NCI-H146 treated with DMSO at 0.1 percent for 48 hours (cell line): ENCODE results near the gene EEFSEC.

Source experiments
- DNase-seq: peaks from one replicate; lab custom pipeline; 2025; ENCODE audit not compliant: unreplicated experiment; lab: John Stamatoyannopoulos, UW

The EEFSEC gene

GRCh38 chr3:128214056-128214455 lies 60.8 kb downstream of the EEFSEC start:
- no peak for DNase-seq

GRCh38 chr3:128215290-128215689 lies 62.0 kb downstream of the EEFSEC start:
- no peak for DNase-seq

DNA sequence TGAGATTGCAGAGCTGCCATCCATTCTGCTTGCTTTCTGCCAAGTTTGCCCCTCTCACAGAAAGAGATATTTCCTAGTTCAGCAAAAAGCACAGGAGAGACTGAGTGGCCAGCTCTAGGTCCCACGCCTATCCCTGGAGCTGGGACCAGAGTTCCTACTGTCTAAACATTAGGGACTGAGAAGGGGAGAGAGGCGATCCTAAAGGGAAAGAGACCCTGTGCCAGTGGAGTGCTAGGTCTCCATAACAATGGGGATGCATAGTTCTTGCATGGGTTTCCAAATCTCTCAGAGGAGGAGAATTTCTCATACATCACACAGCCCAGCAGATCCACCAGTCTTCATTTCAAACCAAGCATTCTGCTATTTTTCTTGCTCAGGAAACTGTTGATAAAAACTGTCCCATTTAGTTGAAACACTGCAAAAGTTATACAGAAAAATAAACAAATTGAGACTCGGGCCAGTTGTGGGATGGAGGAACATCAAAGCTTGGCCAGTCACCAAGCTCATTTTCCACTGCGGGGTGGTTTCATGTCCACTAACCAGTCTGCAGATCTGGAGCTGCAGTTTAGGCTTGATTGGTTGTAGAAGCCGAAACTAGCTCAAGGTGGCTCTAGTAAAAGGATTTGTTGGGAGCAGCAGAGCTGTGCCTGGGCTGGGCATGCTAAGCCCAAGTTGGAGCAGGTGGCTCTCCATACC lies 62.7 kb downstream of the EEFSEC start:
- DNase-seq = no peak

GRCh38 chr3:128217702-128218547 lies 64.6 kb downstream of the EEFSEC start:
- no peak for DNase-seq

- no peak for DNase-seq
Measured at GRCh38 chr3:128218548-128219257, 65.4 kb downstream of the EEFSEC start.

DNA sequence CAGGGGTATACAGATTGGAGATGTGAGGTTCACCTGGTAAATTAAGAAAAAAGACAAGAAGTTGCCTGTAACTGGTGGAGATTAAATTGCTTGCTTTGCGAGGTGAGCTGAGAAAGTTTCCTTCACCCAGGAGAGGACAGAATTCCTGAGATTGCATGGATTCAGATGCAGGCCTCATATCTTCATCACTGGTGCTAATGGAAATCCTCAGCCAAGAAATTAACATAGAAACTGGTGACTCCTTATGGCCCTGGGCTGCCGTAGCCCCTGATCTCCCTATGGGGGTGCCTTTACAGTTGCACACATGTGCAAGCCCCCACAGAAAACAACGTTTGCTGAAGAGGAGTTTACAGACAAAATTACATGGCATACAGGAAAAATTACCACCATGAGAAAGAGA lies 68.0 kb downstream of the EEFSEC start:
- DNase-seq = no peak

DNA sequence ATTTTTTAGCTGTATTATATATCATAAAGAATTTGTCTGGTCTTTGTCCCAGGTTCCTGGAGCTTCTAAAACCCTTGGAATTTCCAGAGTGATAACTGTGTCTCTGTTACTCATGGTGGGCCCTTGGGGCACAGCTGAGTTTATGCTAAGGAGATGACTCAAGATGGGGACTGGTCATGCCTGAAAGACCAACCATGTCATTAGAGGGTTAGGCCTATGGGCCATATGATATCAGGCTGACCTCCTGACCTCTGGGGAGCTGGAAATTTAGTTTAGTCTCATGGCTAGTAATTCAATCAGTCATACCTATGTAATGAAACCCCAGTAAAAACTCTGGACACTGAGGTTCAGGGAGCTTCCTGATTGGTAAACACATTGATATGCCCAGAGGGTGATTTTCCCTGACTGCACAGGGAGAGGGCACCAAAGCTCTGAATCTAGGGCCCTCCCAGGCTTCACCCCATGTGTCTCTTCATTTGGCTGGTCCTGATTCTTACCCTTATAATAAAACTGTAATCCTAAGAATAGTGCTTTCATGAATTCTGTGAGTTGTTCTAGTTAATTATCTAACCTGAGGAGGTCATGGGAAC lies 69.6 kb downstream of the EEFSEC start:
- no peak for DNase-seq

GRCh38 chr3:128226186-128226725 lies 73.0 kb downstream of the EEFSEC start:
- DNase-seq = no peak

DNA sequence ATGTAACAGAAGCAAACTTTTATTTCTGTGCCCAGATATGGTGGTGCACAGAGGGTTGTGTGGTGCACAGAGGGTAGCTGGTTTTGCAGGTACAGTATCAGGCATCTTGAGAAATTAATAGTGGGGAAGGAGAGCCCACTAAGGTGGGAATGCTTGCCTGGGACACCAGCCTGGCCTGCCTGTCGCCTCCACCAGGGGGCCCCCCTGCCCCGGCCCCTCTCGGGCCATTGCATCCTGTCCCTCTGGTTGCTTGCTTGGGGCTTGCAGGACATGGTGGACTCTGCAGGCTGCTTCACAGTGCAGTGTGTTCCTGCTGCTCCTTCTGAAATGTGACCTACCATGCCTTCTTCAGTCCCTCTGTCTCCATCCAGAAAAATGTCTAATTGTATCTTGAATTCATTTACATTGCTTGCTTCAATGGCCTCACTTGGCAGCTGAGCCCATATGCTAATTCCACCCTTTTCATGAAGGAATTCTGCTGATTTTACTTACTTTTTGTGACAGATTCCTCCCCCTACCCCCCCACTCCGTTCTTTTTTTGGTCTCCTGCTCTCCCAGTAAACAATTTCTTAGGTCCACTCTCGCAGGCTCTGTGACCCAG lies 73.6 kb downstream of the EEFSEC start:
- peak; percentile 41 for DNase-seq

DNA sequence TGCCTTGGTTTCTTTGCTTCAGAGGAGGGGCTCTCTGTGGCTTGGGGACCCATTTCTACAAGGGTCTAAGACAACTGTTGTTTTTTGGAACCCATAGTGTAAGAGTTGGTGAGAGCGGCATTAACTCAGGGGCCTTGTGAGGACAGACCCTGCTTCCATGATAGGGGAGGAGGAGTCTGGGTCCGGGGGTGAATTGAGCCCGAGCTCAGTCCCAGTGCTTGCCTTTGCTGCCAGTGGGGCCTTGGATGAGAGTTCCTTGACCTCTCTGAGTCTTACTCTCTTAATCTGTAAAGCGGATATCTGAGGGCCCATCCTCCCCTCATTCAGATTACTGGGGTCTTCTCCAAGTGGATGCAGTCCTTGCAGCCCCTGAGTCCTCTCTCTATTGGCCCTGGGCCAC lies 74.2 kb downstream of the EEFSEC start:
- no peak for DNase-seq

DNA sequence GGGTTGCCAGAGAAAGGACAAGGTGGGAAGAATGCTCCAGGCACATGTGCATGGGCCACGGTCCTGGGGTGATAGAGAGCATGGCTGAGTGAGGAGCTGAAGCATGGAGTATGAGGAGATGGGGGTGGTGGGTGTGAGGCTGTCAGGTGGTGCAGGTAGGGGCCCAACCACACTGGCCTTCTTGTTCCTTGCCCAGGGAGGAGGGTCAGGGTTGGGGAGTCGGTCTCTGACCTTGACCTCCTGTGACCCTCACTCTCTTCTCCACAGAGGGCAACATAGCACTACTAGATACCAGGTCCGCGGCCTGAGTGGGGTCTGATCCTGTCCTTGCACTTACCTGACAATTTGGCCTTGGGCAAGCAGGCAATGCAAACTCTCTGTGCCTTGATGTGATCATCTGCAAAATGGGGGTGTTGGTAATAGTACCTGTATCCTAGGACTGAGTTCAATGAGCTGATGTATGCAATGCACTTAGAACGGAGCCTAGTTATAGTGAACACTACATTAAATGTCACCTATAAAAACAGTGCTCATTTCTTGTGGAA lies 75.2 kb downstream of the EEFSEC start:
- no peak for DNase-seq

- no peak for DNase-seq
Measured at GRCh38 chr3:128229106-128229857, 76.0 kb downstream of the EEFSEC start.

GRCh38 chr3:128231606-128232005 lies 78.3 kb downstream of the EEFSEC start:
- no peak for DNase-seq

DNA sequence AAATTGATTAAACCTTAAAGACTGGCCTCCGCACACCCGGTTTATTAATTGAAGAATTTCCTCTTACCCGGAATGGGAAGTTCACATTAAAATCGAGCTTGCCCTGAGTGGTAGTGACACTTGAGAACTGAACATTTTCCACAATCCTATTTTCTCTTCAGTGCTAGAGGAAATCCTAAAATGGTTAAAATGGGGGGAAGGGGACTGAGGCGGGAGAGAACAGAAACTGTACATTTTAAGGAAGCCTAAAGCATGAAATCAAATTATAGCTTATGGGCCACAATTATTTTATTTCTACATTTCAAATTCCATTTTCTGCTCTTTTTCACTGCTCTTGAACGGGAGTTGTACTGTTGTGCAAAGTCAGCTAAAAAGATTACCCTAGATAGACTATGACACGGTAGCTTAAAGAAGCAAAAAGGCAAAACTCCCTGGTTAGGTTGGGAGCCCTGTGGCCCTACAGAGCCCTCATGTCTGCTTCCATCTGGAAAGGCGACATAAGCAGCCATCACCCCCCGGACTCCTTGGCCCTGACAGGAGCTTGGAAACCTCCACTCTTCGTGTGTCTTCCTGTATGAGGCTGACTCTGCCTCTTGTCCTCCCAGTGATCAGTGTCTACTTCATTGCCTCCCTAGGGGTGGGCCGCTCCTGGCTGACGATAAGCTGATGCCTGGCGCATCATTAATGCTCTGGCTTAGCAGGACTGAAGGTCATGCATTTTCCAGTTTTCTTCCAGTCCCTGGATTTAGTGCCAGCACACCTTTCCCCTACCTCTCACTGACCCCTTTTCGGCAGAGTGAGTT lies 79.3 kb downstream of the EEFSEC start:
- no peak for DNase-seq

DNA sequence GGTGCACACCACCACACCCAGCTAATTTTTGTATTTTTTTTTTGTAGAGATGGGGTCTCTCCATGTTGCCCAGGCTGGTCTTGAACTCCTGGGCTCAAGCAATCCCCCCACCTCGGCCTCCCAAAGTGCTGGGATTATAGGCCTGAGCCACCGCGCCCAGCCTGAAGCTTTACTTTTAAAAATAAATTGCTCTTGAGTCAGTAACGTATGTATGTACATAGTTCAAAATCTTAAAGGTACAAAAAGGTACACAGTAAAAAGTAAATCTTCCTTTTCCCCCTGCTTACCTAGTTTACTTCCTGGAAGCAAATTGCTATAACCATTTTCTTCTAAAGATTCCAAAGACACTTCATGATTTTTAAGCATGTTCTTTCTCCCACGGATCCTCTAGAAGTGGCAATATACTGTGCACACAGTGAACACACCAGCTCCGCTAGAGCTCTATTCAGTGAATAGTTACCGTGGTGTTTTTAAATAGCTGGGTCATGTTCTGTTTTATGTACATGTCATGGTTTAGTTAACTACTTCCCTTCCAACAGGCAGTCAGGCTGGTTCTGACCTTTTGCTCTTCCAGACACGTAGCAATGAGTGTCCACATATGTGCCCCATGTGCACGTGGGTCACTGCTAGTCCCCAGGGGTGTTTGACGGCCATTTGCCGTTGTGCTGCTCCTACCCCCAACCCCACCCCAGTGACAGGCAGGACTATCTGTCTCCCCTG lies 82.1 kb downstream of the EEFSEC start:
- no peak for DNase-seq

- DNase-seq = peak; percentile 64
Measured at GRCh38 chr3:128236657-128237056, 83.4 kb downstream of the EEFSEC start.

DNA sequence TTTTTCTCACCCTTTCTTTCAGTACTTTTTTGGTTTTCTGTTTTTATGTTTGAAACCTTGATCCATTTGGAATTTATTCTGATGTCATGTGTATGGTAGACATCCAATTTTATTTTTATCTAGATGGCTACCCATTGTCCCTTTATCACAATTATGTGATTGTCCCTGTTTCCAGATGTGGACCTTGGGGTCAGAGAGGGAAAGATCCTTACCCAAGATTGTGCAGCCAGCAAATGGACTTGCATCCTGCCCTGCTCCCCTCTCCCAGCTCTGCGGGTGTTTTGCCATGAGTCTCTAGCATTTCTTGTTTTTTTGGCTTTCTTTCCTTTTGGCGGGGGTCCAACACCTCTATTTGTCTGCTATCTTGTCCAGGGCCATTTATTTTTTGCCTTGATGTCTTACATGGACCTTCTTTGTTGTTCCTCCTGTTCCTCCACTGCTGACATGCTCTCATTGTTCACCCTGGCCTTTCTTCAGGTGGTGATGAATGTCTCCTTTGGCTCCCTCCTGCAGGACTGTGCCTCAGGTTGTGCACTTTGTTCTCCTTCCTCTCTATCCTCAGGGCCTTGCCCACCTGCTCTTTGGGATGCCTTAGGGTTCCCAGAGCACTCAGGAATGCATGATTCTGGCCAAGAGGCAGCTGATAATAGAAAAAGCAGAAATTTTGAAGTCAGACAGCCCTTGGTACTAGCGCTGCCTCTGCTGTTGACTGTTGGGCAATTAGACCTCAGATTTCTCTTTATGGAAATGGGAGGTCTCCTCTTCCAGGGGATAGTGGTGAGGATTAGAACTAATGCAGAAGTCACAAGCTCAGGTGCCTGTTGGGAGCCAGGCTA lies 84.3 kb downstream of the EEFSEC start:
- no peak for DNase-seq

- DNase-seq = no peak
Measured at GRCh38 chr3:128238184-128238489, 84.9 kb downstream of the EEFSEC start.
